Caki2 (cell line): ENCODE measurements around the gene GALNT10. TPM values are rescaled to one million over a fixed set of nuclear protein-coding genes. Genes with fewer than 3 reads are reported as not detected.

Experiments
- DNase-seq: peaks from one replicate; pipeline ENCODE4 v3.0.0-alpha.2; 2015; ENCODE audit warnings: low read depth
- in situ Hi-C: cut with HindIII; loops from 2 replicates; pipeline ENCODE4 v1.10.0; 2016; ENCODE audit warnings: low sequenced_read_pairs, low pct_unique_long_range_greater_than_20kb, mixed read lengths
- total RNA-seq: library from RNA; depleted of rRNA; stranded (reverse); fragments of >200 nt; shearing (Covaris generic); gene quantifications from 2 replicates; pipeline ENCODE4 v1.2.3, GENCODE V29; 2014; ENCODE audit warnings: low replicate concordance

Gene GALNT10
- total RNA-seq, 1 experiment from 2014 or later, result 19.8 TPM

- DNase-seq, result no peak
- in situ Hi-C loops, result no loop called here
These were observed 138.5 kb downstream of the GALNT10 start for GRCh38 chr5:154329062-154329461.

- DNase-seq, result no peak
- in situ Hi-C loops, result no loop called here
These were observed 139.0 kb downstream of the GALNT10 start for GRCh38 chr5:154329519-154330040.

DNA sequence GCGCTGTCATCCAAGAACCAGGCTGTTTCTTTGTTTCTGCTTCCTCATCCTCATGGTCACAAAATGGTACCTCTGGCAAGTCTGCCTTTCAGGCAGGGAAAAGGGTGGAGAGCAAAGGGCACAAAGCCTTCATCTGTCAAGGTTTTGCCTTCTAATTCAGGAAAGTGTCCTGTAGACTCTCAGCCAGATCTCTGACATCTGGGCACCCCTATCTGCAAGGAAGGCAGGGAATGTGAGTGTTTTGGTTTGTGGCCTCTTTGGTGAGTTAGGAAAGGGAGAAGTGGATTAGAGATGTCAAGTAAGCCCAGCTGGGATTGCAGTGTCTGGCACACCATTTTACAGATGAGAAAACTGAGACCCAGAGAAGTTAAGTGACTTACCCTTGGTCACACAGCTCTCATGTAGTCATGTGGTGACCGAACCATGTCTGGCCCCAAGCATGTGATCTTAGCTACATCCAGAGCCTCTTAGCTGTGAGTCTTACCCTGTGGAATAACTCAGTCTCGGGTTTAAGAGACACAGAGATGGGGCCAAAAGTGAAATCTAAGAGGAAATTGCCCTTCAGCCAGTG lies 139.6 kb downstream of the GALNT10 start:
- in situ Hi-C loops, result no loop called here
- DNase-seq, result no peak

DNA sequence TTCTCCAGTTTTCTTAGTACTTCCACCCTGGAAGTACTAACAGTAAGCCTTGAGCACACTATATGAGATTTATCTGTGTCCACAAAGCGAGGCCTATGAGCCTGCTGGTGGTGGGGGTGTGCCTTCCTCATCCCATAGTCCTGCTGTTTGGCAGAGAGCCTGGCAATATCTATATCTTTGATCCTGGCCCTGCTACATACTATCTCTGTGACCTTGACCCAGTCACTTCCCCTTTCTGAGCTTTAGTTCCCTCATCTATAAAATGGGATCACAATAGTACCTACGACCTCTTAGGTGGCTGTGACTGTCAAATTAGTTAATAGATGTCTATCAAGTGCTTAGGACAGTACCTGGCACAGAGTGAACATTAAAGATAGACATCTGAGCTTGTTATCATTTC lies 140.7 kb downstream of the GALNT10 start:
- in situ Hi-C loops, result no loop called here
- no peak for DNase-seq

DNA sequence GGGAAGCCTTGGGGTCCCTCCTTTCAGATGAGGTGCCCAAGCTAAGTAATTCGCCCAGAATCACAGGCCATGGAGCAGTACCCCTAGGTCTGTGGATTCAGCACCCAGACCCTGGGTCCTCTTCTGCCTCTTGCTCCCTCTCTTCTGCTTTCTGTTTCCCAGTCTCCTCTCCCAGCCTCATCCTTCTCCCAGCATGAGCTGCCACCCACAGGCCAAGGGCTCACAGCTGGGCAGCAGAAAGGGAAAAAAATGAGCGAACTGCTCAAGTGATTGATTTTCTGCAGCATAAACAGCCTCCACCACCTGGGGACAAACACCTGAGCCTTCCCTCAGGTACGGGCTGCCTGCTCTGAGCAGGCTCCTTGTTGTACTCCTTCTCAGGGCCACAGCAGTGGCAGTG lies 141.4 kb downstream of the GALNT10 start:
- in situ Hi-C loops, result no loop called here
- DNase-seq, result no peak

DNA sequence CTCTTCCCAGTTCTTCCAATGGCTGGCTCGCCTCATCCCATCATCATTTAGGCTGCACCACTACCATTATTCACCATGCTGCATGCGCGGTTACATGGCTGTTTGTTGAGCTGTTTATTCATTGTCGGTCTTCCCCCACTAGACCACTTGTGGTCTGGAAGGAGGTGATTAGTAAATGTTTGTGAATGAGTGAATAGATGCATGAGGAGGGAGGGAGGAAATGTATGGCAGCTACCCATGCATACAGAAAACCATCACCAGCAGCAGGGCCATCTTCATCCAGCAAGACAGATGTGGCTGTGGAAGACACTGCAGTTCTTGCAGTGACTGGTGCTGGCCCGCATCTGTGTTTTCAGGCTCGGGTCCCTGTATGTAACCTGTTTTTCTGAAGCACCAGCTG lies 141.9 kb downstream of the GALNT10 start:
- in situ Hi-C loops, result no loop called here
- DNase-seq, result no peak

DNA sequence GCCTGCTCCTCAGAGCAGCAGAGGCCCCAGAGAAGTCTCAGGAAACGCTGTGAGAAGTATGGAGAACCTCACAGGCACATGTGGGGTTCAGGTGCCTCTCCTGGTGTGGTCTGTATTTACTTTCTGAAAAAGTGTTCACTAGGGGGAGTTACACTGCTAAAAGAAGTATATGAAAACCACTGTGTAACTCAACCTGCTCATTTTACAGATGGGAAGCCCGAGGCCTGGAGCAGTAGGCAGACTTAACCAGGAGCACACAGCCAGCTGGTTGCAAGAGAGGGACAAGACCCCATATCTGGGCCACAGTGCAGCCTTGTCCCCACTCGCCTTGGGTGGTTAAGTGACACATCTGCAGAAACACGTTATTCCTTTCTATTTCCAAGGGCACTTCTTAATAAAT lies 142.5 kb downstream of the GALNT10 start:
- in situ Hi-C loops, result no loop called here
- DNase-seq, result no peak

DNA sequence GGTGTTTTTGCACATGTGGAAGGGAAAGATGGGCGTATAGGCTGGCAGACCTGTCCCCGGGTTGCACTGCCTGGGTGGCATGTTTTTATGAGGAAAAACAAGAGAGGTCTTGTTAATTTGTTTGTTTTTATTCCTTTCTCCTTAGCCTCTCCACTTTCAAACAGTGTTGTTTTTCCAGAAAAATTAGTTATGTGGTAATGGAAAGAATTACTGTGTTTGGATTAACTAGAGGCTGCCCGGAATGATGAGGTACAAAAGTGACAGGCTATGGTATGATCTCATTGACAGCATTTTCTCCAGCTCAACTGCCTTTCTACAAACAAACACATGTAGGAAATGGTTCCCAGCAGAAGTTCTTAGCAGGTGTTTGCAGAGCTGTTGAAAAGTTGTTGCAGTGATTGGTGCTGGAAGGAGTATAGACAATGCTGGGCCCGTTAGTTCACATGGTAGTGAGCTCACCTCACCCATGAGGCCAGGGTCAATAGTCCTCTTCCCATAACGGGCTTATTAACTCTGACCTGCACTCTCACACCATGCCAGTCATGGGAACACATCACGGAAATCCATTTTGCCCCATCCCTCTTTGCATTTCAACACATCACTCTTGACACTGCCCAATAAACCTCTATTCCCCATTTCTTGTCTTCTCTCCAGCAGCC lies 144.0 kb downstream of the GALNT10 start:
- in situ Hi-C loops, result no loop called here

DNA sequence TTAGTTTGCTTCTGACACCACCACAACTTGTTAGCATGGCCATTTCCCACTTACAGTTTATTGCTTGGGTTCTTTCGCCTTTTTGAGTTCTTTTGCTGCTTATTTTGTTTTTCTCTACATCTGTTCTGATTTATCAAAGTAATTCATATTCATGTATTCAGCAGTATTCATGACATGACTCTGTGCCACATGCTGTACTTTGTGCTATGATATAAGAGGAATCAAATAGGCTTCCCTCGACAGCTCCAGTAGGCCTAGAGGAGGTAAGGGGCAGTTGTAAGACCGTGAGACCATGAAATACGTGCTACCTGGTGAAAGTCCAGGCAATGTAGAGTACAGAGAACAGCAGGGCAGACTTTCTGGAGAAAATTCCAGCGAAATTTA lies 144.5 kb downstream of the GALNT10 start:
- in situ Hi-C loops, result no loop called here

More for the DNA sequence above, 144.0 kb downstream of the GALNT10 start:
- no peak for DNase-seq

DNA sequence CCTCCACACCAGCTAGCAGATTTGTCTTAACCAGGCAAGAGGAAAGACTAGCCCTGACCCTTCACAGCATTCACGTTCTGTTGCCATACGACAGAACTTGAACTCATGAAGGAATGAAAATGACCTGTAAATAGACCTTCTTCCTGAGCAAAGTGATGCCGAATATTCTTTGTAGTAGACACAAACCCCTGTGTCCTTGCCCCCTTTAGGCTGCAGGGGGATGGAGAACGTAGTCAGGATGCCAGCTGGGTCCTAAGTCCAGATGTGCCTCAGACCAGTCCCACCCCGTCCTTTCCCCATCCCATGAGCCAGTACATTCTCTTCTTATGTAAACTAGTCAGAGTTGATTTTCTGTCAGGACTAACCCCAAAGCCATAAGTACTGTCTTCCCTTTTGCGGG lies 151.1 kb downstream of the GALNT10 start:
- DNase-seq, result no peak

More for the DNA sequence above, 144.5 kb downstream of the GALNT10 start:
- DNase-seq, result no peak

GRCh38 chr5:154342211-154342610 lies 151.7 kb downstream of the GALNT10 start:
- in situ Hi-C loops, result no loop called here
- DNase-seq, result no peak

More for the DNA sequence above, 151.1 kb downstream of the GALNT10 start:
- in situ Hi-C loops, result no loop called here

- DNase-seq, result no peak
- in situ Hi-C loops, result no loop called here
These were observed 152.4 kb downstream of the GALNT10 start for GRCh38 chr5:154342963-154343362.

DNA sequence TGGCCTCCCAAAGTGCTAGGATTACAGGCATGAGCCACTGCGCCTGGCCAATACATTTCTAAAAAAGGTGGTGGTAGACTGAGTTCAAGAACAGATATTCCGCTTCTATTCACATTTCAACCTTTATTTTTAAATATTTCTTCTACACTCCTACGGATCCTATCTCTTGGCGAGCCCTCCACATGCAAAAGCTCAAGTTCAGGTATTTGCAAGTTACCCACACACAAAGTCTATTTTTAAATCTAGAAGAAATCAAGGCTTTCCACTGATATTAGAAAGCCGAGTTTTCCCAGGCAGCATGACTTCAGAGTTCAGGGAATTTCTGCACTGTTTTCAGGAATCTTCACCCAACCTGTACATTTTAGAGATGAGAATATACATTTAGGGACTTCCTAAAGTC lies 153.9 kb downstream of the GALNT10 start:
- in situ Hi-C loops, result no loop called here
- DNase-seq, result no peak

GRCh38 chr5:154345255-154345952 lies 154.9 kb downstream of the GALNT10 start:
- in situ Hi-C loops, result no loop called here
- no peak for DNase-seq

DNA sequence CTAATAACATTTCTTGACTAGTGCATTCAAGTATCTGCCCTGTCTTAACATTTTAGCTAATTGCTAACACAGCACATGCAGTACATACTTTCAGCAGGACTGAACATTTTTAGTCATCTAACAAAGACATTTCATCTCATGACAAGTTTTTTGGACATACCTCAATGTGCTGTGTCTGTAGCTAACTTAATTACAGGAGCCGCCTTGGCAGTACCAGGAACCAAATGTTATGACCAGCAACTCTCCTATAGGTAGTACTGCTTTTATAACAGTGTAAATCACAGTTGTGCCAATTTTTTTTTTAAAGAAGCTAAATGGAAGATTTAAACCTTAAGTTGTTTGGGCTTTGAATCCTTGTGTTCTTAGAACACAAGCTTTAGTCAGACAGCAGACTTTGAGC lies 155.9 kb downstream of the GALNT10 start:
- no peak for DNase-seq
- in situ Hi-C loops, result no loop called here

- no peak for DNase-seq
- in situ Hi-C loops, result no loop called here
These were observed 159.2 kb downstream of the GALNT10 start for GRCh38 chr5:154349626-154350264.

DNA sequence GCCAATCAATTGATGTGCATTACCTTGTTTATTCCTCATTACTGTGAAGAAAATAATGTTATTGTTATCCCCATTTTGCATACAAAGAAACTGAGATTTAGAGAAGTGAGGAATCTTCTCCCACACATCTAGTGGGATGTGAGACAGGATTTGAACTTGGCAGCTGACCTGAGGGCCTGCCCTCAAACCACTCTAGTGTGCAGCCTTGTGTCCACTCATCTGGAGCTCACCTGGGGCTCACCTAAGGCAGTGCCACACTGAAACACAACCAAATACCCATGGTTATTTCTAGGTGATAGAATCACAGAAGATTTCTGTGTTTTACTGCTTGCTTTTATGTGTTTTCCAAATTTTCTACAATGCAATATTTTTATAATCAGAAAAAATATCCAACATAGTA lies 160.6 kb downstream of the GALNT10 start:
- in situ Hi-C loops, result no loop called here
- DNase-seq, result no peak

DNA sequence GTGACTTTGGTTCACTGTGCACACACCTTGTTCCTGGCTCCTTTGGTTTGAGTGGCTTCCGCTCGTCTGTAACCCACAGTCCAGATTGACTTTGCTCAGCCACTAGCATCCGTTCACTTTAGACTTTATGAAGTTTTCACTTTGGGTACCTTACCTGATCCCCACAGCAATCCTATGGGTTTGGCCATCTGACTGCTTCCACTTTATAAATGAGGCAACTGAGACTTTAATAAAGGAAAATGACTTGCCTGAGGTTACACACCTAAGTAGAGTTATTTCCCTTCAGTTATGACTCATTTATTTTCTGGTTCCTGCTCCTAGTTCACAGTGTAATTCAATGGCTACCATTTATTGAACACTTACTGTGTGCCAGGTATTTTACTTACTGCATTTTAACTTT lies 161.0 kb downstream of the GALNT10 start:
- in situ Hi-C loops, result no loop called here
- DNase-seq, result no peak

DNA sequence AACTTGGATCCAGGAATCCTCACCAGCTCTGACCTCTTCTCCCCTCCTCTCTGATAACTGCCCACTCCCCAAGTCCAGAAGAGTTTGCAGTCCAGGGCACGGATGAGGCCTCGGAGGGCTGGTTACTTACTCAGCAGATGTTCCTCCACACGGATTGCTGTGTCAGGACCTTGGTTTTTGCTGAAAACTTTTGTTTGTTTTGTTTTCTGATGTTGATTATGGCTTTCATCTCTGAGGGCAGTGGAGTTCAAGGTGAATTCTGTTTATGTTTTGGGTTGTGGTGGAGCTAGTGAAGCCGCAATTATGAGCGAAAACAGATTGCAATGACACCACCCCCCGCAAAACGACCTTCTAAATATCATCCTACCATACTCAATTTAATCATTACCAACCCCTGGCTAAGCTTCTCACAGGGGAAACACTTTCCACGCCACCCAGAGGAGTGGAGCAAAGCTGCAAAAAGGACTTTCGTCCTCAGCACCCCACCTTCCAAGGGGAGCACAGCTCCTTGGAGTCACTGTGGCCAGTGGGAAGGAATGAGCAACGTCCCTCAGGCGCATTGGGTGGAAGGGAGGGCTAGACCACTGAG lies 162.5 kb downstream of the GALNT10 start:
- no peak for DNase-seq
- in situ Hi-C loops, result no loop called here
